CD4-positive, alpha-beta T cell treated with Interleukin-1 beta for 1 hour (primary cell): Measurements from ENCODE around the gene KLK15.

Experiments used
- DNase-seq, 2 donors: peaks; one replicate each; pipeline ENCODE4 v3.0.0-alpha.2; 2020 to 2022

Gene KLK15, protein sequence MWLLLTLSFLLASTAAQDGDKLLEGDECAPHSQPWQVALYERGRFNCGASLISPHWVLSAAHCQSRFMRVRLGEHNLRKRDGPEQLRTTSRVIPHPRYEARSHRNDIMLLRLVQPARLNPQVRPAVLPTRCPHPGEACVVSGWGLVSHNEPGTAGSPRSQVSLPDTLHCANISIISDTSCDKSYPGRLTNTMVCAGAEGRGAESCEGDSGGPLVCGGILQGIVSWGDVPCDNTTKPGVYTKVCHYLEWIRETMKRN

DNA sequence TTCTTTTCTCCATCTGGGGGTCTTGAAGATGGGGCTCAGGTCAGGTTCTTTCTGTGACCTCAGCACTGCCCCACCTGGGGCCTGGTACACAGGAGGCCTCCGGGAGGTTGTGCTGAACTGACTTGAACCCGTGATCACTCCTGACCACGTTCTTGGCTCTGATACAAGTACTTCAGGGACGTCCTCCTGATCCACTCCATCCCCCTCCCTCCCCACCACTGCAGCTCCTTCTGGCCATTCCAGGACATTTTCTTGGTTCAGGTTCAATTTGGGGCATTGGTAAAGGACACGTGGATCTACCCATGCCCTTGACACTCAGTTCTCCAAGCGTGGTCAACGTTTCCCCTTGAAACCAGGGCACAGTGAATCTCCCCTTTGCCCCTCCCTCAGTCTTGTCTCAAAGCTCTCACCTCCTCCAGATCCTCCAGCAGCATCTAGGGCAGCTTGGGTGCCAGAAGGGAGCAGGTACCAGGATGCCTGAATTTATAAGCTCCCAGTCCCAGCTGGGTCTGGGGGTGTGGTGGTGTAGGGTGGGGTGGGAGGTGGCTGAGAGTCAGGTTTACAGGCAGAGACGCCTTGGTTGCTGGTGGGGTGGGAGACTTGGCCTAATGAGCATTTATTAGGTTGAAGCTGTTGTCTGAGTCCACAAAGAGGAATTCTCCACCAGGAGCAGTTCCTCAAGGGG lies at the start of gene KLK15:
Gene KLK15 (minus strand): TSS at position 458 of the 685 bp plus-strand sequence. CDS start 2,082 bp downstream, outside the sequence.
- DNase-seq = no peak

DNA sequence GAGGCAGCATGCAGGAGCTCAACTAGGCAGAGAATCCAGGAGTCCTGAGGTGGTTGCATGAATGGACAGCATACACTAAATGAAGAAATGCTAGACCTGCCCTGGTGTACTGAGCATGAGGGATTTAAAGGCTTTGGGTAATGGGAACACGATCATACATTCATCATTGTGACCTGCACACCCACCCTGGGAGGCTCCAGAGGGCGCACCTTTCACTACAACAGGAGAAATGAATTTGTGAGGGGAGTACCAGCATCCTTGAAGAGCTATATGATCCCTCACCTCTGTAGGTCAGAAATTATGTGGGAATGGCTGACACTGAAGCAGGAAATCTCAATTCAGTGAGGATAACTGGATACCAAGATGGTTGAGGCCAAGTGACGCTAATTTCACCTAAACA lies 48.8 kb upstream of the KLK15 start:
- DNase-seq = no peak

- no peak for DNase-seq
These were observed 46.9 kb upstream of the KLK15 start for GRCh38 chr19:50880241-50880640.

GRCh38 chr19:50878851-50879250 lies 45.5 kb upstream of the KLK15 start:
- DNase-seq = no peak

GRCh38 chr19:50877338-50877737 lies 44.0 kb upstream of the KLK15 start:
- DNase-seq = no peak

- DNase-seq = no peak
These were observed 43.1 kb upstream of the KLK15 start for GRCh38 chr19:50876456-50876855.

GRCh38 chr19:50875795-50876422 lies 42.5 kb upstream of the KLK15 start:
- no peak for DNase-seq

DNA sequence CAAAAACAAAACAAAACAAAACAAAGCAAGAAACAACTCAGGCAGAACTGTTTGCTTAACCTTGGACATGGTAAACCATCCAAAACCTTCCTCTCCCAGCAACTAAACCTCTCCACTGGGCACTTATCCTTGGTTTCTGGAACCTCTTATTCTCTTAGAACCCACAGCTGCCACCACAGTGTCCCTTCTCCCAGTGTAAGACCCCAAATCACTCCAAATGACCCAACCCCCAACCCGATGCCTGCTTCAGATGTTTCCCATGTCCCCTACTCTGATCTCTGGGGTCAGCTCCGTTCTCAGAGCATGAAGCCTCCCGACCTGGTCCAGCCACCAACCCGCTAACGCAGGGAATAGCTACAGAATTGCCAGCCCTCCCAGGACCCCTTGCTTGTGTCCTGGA lies 40.8 kb upstream of the KLK15 start:
- no peak for DNase-seq

DNA sequence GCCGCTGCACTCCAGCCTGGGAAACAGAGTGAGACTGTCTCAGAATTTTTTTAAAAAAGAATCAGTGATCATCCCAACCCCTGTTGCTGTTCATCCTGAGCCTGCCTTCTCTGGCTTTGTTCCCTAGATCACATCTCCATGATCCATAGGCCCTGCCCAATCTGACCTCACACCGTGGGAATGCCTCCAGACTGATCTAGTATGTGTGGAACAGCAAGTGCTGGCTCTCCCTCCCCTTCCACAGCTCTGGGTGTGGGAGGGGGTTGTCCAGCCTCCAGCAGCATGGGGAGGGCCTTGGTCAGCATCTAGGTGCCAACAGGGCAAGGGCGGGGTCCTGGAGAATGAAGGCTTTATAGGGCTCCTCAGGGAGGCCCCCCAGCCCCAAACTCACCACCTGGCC lies 39.7 kb upstream of the KLK15 start, which contains the start of gene KLK2:
Gene KLK2 (plus strand): TSS at position 384 of the 400 bp plus-strand sequence. CDS start 35 bp downstream, outside the sequence.
- DNase-seq = no peak

DNA sequence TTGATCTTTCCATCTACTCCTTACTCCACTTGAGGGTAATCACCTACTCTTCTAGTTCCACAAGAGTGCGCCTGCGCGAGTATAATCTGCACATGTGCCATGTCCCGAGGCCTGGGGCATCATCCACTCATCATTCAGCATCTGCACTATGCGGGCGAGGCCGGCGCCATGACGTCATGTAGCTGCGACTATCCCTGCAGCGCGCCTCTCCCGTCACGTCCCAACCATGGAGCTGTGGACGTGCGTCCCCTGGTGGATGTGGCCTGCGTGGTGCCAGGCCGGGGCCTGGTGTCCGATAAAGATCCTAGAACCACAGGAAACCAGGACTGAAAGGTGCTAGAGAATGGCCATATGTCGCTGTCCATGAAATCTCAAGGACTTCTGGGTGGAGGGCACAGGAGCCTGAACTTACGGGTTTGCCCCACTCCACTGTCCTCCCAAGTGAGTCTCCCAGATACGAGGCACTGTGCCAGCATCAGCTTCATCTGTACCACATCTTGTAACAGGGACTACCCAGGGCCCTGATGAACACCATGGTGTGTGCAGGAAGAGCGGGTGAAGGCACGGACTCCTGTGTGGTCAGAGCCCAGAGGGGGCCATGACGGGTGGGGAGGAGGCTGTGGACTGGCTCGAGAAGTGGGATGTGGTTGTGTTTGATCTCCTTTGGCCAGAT lies 37.2 kb upstream of the KLK15 start:
- no peak for DNase-seq

GRCh38 chr19:50869479-50869878 lies 36.1 kb upstream of the KLK15 start:
- DNase-seq = no peak

GRCh38 chr19:50861496-50862286 lies 28.3 kb upstream of the KLK15 start:
- no peak for DNase-seq

DNA sequence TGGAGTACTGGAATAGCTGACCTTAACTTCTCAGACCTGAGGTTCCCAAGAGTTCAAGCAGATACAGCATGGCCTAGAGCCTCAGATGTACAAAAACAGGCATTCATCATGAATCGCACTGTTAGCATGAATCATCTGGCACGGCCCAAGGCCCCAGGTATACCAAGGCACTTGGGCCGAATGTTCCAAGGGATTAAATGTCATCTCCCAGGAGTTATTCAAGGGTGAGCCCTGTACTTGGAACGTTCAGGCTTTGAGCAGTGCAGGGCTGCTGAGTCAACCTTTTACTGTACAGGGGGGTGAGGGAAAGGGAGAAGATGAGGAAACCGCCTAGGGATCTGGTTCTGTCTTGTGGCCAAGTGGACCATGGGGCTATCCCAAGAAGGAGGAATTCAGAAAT lies 27.6 kb upstream of the KLK15 start:
- no peak for DNase-seq

GRCh38 chr19:50859849-50860248 lies 26.5 kb upstream of the KLK15 start:
- DNase-seq = no peak

GRCh38 chr19:50858886-50859285 lies 25.5 kb upstream of the KLK15 start:
- no peak for DNase-seq

DNA sequence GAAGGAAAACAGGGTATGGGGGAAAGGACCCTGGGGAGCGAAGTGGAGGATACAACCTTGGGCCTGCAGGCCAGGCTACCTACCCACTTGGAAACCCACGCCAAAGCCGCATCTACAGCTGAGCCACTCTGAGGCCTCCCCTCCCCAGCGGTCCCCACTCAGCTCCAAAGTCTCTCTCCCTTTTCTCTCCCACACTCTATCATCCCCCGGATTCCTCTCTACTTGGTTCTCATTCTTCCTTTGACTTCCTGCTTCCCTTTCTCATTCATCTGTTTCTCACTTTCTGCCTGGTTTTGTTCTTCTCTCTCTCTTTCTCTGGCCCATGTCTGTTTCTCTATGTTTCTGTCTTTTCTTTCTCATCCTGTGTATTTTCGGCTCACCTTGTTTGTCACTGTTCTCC lies 24.0 kb upstream of the KLK15 start:
- DNase-seq = no peak

DNA sequence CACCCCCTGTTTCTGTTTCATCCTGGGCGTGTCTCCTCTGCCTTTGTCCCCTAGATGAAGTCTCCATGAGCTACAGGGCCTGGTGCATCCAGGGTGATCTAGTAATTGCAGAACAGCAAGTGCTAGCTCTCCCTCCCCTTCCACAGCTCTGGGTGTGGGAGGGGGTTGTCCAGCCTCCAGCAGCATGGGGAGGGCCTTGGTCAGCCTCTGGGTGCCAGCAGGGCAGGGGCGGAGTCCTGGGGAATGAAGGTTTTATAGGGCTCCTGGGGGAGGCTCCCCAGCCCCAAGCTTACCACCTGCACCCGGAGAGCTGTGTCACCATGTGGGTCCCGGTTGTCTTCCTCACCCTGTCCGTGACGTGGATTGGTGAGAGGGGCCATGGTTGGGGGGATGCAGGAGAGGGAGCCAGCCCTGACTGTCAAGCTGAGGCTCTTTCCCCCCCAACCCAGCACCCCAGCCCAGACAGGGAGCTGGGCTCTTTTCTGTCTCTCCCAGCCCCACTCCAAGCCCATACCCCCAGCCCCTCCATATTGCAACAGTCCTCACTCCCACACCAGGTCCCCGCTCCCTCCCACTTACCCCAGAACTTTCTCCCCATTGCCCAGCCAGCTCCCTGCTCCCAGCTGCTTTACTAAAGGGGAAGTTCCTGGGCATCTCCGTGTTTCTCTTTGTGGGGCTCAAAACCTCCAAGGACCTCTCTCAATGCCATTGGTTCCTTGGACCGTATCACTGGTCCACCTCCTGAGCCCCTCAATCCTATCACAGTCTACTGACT lies 21.4 kb upstream of the KLK15 start, which contains the start of gene KLK3:
Gene KLK3 (plus strand): TSS at position 280 of the 775 bp plus-strand sequence. CDS start 41 bp downstream, at position 321.
- DNase-seq = no peak

- DNase-seq = no peak
These were observed 18.2 kb upstream of the KLK15 start for GRCh38 chr19:50851620-50852019.

DNA sequence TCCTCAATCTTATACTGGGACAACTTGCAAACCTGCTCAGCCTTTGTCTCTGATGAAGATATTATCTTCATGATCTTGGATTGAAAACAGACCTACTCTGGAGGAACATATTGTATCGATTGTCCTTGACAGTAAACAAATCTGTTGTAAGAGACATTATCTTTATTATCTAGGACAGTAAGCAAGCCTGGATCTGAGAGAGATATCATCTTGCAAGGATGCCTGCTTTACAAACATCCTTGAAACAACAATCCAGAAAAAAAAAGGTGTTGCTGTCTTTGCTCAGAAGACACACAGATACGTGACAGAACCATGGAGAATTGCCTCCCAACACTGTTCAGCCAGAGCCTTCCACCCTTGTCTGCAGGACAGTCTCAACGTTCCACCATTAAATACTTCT lies 17.4 kb upstream of the KLK15 start:
- no peak for DNase-seq

DNA sequence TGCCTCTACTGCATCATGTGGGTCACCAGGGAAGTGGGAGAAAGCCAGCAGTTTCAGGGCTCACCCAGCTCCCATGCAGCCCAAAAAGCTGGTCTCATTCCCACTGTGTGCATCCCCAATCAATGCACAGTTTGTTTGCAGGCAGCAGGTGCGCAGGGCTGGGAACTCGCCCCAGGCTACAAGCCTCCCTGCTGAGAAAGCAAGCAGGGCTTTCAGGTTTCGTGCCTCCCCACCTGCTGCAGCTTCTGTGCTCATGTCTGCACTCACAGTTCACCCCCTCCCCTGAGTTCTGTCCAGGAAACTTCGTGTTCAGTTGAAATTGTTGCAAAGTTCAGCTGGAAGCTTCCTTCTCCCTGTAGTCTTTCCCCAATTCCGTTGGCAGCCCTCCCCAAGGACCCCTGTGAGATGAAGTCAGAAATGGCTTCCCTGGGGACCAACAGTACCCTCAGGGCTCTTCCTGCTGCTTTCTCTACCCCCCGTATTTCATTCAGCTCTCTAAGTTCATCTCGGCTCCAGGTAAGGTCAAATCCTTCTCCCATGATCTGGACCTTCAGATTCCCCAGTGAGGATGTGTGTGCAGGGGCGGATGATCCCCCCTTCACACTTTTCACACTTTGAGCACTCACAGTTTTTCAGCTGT lies 11.0 kb upstream of the KLK15 start:
- DNase-seq = no peak

DNA sequence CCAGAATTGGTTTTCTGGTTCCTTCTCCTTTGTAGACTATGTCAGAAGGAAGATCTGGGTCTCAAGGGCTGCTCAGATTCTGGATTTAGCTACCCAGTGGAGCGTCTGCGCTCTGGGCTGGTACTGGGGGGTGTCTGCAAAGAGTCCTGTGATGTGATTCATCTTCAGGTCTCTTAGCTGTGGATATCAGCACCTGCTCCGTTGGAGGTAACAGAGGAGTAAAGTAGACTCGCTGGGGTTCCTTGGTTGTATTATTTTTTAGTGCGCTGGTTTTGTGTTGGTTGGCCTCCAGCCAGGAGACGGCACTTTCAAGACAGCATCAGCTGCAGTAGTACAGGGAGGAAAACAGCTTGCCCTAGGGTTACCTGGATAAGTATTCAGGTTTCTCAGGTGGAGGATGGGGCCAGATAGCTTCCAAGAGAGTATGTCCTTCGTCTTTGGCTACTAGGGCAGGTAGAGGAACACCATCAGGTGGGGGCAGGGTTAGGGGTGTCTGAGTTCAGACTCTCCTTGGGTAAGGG lies 10.4 kb upstream of the KLK15 start:
- DNase-seq = no peak
